Coronary artery (tissue), 2 donors: Measurements from ENCODE around the gene CRCP.
"Not testable (repeated sequence)": the region's sequence is repeated elsewhere in the genome, so short reads cannot be mapped to it uniquely, and the experiment has no call there.

Experiments used
- DNase-seq: peaks from one replicate; pipeline ENCODE4 v3.0.0-alpha.2; 2017; ENCODE audit warnings: low spot score
- H3K27ac ChIP-seq, 2 donors: fragments of 200-600 bp; sonication (generic); one replicate each; pipeline ENCODE4 v1.5.1; 2016 to 2019
- H3K4me3 ChIP-seq: fragments of 200-600 bp; sonication (generic); 2 replicates; pipeline ENCODE4 v1.5.1; 2016; ENCODE audit warnings: mild to moderate bottlenecking, moderate library complexity
- TF ChIP-seq, protein P1 (sequence below): fragments of 200-600 bp; sonication (generic); IDR thresholded peaks from one replicate; pipeline ENCODE4 v1.5.1; 2019; ENCODE audit warnings: antibody characterized with exemption

Gene CRCP

DNA sequence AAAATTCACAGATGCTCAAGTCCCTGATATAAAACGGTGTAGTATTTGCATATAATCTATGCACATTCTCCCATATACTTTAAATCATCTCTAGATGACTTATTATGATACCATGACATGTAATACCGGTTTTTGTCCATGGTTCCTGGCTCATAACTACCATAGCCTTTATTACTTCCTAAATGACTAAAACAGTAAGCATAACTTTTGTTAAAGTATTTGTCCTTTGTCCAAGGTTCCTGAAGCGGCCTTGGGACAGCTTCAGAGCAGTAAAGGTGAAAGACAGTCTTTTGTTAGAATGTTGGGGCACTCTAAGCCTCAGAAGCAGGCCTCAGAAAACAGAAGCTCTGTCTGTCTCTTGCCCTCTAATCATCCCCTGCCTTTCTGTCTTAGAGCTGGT is 4.0 kb downstream of the CRCP start:
- TF ChIP-seq, protein P1, sequence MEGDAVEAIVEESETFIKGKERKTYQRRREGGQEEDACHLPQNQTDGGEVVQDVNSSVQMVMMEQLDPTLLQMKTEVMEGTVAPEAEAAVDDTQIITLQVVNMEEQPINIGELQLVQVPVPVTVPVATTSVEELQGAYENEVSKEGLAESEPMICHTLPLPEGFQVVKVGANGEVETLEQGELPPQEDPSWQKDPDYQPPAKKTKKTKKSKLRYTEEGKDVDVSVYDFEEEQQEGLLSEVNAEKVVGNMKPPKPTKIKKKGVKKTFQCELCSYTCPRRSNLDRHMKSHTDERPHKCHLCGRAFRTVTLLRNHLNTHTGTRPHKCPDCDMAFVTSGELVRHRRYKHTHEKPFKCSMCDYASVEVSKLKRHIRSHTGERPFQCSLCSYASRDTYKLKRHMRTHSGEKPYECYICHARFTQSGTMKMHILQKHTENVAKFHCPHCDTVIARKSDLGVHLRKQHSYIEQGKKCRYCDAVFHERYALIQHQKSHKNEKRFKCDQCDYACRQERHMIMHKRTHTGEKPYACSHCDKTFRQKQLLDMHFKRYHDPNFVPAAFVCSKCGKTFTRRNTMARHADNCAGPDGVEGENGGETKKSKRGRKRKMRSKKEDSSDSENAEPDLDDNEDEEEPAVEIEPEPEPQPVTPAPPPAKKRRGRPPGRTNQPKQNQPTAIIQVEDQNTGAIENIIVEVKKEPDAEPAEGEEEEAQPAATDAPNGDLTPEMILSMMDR: no peak
- H3K4me3 ChIP-seq: no peak overlapping the region
- no peak for DNase-seq
- H3K27ac ChIP-seq: no peak overlapping the region

DNA sequence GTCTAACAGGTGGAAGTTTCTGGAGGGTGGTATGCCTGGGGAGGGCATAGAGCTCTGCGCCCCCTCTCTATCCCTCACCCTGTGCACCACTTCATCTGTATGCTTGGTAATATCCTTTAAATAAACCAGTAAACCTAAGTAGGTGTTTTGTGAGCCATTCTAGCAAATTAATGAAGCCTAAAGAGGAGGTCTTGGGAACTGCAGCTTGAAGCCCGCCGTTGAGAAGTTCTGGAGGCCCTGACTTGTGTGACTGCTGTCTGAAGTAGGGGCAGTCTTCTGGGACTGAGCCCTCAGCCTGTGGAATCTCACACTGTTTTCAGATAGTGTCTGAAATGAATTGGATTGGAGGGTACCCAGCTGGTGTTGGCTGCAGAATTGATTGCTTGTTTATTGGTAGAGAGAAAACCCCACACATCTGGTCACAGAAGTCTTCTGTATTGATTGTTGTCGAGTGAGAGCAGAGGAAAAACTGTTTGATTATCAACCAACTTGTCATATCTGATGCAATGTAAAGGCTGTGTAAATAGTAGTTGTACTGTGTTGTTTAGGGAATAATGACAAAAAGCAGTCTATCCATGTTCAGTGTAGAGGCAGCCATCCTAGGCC is 4.7 kb downstream of the CRCP start:
- Histone ChIP-seq H3K27ac (no peak overlapping the region), H3K4me3 (no peak overlapping the region)
- DNase-seq: no peak
- TF ChIP-seq, protein P1: no peak

DNA sequence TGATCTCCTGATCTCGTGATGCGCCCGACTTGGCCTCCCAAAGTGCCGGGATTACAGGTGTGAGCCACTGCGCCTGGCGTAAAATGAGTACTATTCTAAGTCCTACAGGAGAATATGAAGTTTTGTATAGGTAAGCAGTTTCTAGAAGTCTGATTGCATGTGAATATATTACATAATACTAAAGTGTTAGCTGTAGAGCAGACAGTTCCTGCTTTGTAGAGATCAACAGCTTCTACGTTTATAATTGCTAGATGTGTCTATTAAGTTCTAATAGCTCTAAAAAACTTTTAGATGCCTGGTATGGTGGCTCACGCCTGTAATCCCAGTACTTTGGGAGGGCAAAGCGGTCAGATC is 8.5 kb downstream of the CRCP start:
- Histone ChIP-seq H3K4me3 (no peak overlapping the region), H3K27ac (no peak overlapping the region)
- no peak for DNase-seq
- TF ChIP-seq, protein P1: no peak

DNA sequence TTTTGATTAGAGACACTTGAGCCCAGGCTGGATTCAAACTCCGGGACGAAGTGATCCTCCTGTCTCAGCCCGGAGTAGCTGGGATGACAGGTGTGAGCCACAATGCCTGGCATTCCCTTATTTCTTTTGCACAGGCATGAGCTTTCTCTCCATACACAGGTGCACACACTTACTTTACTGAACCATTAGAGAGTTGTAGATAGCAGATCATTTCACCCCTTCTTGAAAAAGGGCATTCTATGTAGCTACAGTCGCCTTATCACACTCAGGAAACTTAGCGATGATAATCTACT is 9.9 kb downstream of the CRCP start:
- not testable (repeated sequence) for H3K27ac ChIP-seq, DNase-seq, H3K4me3 ChIP-seq

DNA sequence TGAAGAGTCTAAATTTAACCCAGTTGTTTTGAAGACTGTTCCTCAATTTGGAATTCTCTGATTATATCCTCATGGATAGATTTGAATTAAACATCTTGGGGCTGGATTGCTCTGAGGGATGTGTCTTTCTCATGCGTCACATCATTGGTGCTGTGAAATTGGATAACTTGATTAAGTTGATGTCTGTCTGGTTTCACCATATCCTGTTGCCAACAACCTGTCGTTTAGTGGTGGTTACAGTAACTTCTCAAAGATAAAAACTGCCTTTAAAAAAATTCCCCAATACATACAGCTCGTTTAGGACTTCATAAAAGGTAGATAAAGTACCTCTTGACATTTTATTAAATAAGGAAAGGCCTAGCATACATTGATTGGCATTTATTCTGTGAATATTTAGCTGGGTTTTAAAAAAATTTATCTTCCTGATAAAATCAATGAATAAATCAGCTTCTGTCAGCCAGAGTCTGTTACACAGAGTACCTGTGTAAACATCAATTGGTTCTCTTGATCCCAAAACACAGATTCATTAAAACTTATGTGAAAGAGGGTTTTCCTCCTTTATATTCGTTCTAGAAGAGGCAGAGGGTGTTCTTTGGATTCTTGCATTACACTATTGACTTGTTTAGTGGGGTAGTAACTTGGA is 10.5 kb downstream of the CRCP start:
- no peak overlapping the region for H3K4me3 ChIP-seq
- no peak for DNase-seq
- no peak overlapping the region for H3K27ac ChIP-seq
- TF ChIP-seq, protein P1: no peak

DNA sequence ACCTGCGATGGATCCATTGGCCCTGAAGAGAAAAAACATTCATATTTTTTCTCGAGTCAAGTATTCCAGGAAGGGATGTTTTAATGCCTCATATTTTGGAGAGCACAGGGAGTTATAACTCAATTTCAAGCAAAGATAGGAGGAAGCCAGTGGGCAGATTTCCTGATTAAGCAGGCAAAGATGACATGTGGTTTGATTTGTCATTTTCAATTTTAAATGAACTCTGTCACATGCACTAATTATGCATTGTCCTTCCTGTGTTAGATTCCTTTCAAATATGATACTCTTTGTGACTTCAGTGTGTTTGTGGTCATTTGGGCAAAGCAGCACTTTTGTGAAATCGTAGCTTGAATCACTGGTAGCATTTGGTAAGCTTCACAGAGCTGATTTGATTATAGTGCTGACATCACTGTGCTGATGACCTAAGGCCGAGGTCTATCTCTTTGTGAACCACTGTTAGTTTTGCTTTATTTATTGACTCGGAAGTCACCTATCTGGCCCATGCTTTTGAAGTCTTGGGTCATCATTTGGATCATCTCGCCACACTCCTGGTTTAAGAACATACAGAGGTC is 11.2 kb downstream of the CRCP start:
- not testable (repeated sequence) for H3K27ac ChIP-seq, H3K4me3 ChIP-seq, DNase-seq

DNA sequence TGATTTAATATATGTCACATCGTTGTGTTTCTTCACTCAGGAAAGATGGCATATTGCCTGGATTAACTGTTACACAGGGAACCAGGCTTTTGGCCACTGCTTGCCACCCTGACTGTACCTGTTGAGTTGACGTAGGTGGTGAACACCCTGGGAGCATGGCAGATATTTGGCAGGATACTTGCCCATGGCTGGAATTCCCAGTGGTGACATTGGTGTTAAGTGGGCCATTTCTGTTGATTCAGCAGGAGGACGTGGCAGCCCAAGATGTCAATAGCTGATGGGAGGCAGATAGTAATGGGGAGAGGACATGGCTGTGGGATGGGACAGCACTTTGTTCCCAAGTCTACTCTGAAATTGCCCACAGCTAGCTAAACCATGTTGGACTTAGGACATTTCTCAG is 12.5 kb downstream of the CRCP start:
- DNase-seq, H3K4me3 ChIP-seq, H3K27ac ChIP-seq: not testable (repeated sequence)

DNA sequence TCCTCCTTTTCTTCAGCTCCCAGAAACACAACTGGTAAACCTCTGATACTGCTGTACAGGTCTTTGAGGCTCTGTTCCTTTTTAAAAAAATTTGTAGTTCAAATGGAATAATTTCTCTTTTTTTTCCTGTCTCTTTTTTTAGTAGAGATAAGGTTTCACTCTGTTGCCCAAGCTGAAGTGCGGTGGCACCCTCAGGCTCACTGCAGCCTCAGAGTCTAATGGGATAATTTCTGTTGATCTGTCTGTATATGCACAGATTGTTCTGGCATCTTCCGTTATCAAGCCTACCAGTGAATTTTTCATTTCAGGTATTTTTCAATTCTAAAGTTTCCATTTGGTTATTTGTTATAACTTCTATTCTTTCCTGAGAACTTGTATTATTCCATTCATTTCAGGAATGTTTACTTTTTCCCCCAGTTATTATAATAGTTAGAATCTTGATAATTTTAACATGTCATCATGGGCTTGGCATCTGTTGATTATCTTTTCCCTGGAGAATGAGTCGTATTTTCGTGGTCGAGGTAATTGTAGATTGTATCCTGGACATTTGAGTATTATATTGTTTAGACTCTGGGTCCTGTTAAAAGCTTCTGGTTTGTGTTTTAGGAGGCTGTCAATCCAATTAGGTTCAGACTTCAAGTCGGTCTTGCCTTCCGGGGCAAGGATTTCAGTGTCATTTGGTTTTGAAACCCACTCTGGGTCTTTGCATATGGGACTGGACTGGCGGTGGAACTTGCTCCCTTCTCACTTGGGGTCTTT is 24.5 kb downstream of the CRCP start:
- TF ChIP-seq, protein P1: no peak

More for the DNA sequence above, 24.5 kb downstream of the CRCP start:
- no peak overlapping the region for H3K4me3 ChIP-seq
- H3K27ac ChIP-seq: no peak overlapping the region
- DNase-seq: no peak
